Measurements from ENCODE around the gene GLRB. TPM values are rescaled to one million over a fixed set of nuclear protein-coding genes. Genes with fewer than 3 reads are reported as not detected.

GLRB gene
- total RNA-seq, 1 experiment from 2014 or later, result 0.70 TPM

- H3K9ac ChIP-seq (ENCODE audit: extremely low read depth, insufficient read length, low read length), result no peak overlapping the region
- H4K5ac ChIP-seq (ENCODE audit: insufficient read length, low read depth, low read length), result no peak overlapping the region
- H2BK5ac ChIP-seq (ENCODE audit: insufficient read length, low read length), result no peak overlapping the region
- H3K18ac ChIP-seq (ENCODE audit: insufficient read length, low read depth, low read length), result no peak overlapping the region
- H3K4me2 ChIP-seq (ENCODE audit: insufficient read depth, insufficient read length, low read length), result no peak overlapping the region
- H2BK12ac ChIP-seq (ENCODE audit: insufficient read length, low read depth, low read length), result no peak overlapping the region
- peaks cover 64% of the 10 kb centered on the region for H3K27me3 Mint-ChIP-seq (ENCODE audit: low read depth)
- no peaks in the 10 kb centered on the region; a peak in 1 of 5 replicates for H3K9me3 Mint-ChIP-seq
- H2AK5ac ChIP-seq (ENCODE audit: insufficient read length, low read length), result no peak overlapping the region
- no peaks in the 10 kb centered on the region; the same call in 1 of the 2 replicates for H3K4me1 ChIP-seq (ENCODE audit: insufficient read depth, low read length)
- TF ChIP-seq CTCF (conservative IDR thresholded peaks at IDR 0.05), result no peak
- no peak overlapping the region for H3K14ac ChIP-seq (ENCODE audit: insufficient read depth, low read length)
- H3T11ph ChIP-seq (ENCODE audit: low read length), result no peak overlapping the region
- peaks cover 16% of the 10 kb centered on the region for H3K23me2 ChIP-seq (ENCODE audit: insufficient read length, low read depth, low read length, poor library complexity, severe bottlenecking)
- no peak for DNase-seq
- H3K27me3 ChIP-seq (ENCODE audit: insufficient read depth, low read length), result peaks cover 24% of the 10 kb centered on the region
- no peak overlapping the region for H3K4ac ChIP-seq (ENCODE audit: low read depth, low read length)
- H3K27ac ChIP-seq (ENCODE audit: insufficient read length, low read depth, low read length), result no peak overlapping the region
- H3K36me3 Mint-ChIP-seq (ENCODE audit: insufficient read depth in 1 of 3, low read depth in 3 of 3), result peaks cover 0 to 1% (median 0%) of the 10 kb centered on the region in 3 experiments; a peak in 2 of 7 replicates
- no peak overlapping the region for H2AFZ ChIP-seq (ENCODE audit: low read length)
- H3K4me1 Mint-ChIP-seq, result peaks cover 13 to 24% of the 10 kb centered on the region in 2 experiments
- H3K9me3 ChIP-seq (ENCODE audit: control insufficient read depth, low read depth, low read length), result no peaks in the 10 kb centered on the region
- no CpG with 5 or more reads among the region's 16 CpGs for whole genome bisulfite sequencing (ENCODE audit: extremely low coverage, insufficient read length, low lambda C conversion rate)
- no peaks in the 10 kb centered on the region for H4K20me1 ChIP-seq (ENCODE audit: control insufficient read depth, insufficient read depth, insufficient read length)
- no peaks in the 10 kb centered on the region for H3K79me2 ChIP-seq (ENCODE audit: insufficient read depth, low read length)
- no peak overlapping the region for H4K8ac ChIP-seq (replicated peaks; ENCODE audit: insufficient read length, low read depth, low read length)
- H3K27ac Mint-ChIP-seq, result no peak overlapping the region
- peak overlapping the region in 1 of 2 experiments; percentile 49; a peak in 2 of 5 replicates for H3K4me3 Mint-ChIP-seq
- H4K91ac ChIP-seq (ENCODE audit: insufficient read length, low read depth, low read length), result no peak overlapping the region
- H2BK120ac ChIP-seq (ENCODE audit: low read depth, low read length, poor library complexity, severe bottlenecking), result no peak overlapping the region
- H2BK15ac ChIP-seq (ENCODE audit: low read depth, low read length), result no peak overlapping the region
- H2BK20ac ChIP-seq (ENCODE audit: low read depth, low read length, poor library complexity, severe bottlenecking), result no peak overlapping the region
- H3K23ac ChIP-seq (ENCODE audit: insufficient read length, low read depth, low read length), result no peak overlapping the region
- no peaks in the 10 kb centered on the region for H3K79me1 ChIP-seq (ENCODE audit: insufficient read depth, low read depth, low read length, poor library complexity, severe bottlenecking)
- no peak overlapping the region for H3K56ac ChIP-seq (ENCODE audit: insufficient read length, low read depth, low read length)
Measured at GRCh38 chr4:157219711-157220370, 143.9 kb downstream of the GLRB start.

Measured in H9 (cell line).